Uterus (tissue), 2 donors: Measurements from ENCODE around the gene SLC44A4.

Experiments
- POLR2A ChIP-seq, 2 donors: fragments of 450-650 bp; IDR thresholded peaks; one replicate each; pipeline ENCODE4 v1.6.1; 2016; ENCODE audit warnings: antibody characterized with exemption in 2 of 2, mild to moderate bottlenecking in 1 of 2, moderate library complexity in 1 of 2
- TF ChIP-seq, protein P1 (sequence below), 4 experiments: fragments of 200-600 bp in 2 of 4; fragments of 450-650 bp in 2 of 4; sonication (generic) in 2 of 4; IDR thresholded peaks; one replicate each; pipeline ENCODE4 v1.5.1; 2016 to 2019; ENCODE audit warnings: antibody characterized with exemption in 4 of 4, mild to moderate bottlenecking in 2 of 4, moderate library complexity in 1 of 4

DNA sequence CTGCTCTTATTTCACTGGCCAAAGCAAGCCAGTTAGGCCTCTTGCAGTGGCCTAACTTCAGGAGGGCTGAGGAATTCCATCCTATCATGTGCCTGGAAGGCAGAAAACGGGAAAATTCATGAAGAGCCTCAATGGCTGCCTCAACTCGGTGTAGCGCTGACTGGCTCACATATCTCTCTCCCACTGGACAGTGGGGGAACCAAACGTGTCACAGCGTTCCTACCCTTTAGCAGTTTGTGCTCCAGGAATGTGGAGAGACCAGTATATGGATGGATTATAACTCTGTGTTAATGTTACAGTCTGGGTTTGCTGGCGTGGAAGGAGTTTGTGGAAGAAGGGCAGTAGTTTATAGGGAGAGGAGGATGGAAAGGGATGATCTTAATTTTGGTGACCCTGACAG lies 37.0 kb upstream of the SLC44A4 start:
- TF ChIP-seq, protein P1, sequence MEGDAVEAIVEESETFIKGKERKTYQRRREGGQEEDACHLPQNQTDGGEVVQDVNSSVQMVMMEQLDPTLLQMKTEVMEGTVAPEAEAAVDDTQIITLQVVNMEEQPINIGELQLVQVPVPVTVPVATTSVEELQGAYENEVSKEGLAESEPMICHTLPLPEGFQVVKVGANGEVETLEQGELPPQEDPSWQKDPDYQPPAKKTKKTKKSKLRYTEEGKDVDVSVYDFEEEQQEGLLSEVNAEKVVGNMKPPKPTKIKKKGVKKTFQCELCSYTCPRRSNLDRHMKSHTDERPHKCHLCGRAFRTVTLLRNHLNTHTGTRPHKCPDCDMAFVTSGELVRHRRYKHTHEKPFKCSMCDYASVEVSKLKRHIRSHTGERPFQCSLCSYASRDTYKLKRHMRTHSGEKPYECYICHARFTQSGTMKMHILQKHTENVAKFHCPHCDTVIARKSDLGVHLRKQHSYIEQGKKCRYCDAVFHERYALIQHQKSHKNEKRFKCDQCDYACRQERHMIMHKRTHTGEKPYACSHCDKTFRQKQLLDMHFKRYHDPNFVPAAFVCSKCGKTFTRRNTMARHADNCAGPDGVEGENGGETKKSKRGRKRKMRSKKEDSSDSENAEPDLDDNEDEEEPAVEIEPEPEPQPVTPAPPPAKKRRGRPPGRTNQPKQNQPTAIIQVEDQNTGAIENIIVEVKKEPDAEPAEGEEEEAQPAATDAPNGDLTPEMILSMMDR (IDR thresholded peaks at IDR 0.05): no peak
- TF ChIP-seq POLR2A (IDR thresholded peaks at IDR 0.05): no peak
